WI38 (cell line): ENCODE results near the gene GNA15.
A peak's percentile ranks its signal among the peaks of the same experiment; 100 is the strongest.
"Not testable (repeated sequence)": the region's sequence is repeated elsewhere in the genome, so short reads cannot be mapped to it uniquely, and the experiment has no call there.

Source experiments
- H3K4me3 ChIP-seq: 2 replicates; pipeline ENCODE4 v1.5.1; 2011; ENCODE audit warnings: low read depth, mild to moderate bottlenecking, control low read depth, low read length
- CTCF ChIP-seq: IDR thresholded peaks from 2 replicates; pipeline ENCODE4 v1.5.1; 2012; ENCODE audit warnings: low read depth, mild to moderate bottlenecking, control low read depth, low read length

The GNA15 gene

GRCh38 chr19:3161453-3161852 is 25.6 kb downstream of the GNA15 start:
- no peak overlapping the region for H3K4me3 ChIP-seq
- TF ChIP-seq CTCF = no peak

- no peak overlapping the region for H3K4me3 ChIP-seq
These were observed 26.8 kb downstream of the GNA15 start for GRCh38 chr19:3162418-3163229.

GRCh38 chr19:3163230-3163886 is 27.5 kb downstream of the GNA15 start:
- TF ChIP-seq CTCF = peak; percentile 97
- no peak overlapping the region for H3K4me3 ChIP-seq

More at GRCh38 chr19:3162418-3163229, 26.8 kb downstream of the GNA15 start:
- TF ChIP-seq CTCF = no peak

- no peak for TF ChIP-seq CTCF
- no peak overlapping the region for H3K4me3 ChIP-seq
These were observed 28.1 kb downstream of the GNA15 start for GRCh38 chr19:3163943-3164342.

GRCh38 chr19:3167533-3168272 is 31.9 kb downstream of the GNA15 start:
- no peak for TF ChIP-seq CTCF

GRCh38 chr19:3171894-3172672 is 36.2 kb downstream of the GNA15 start:
- no peak overlapping the region for H3K4me3 ChIP-seq
- TF ChIP-seq CTCF = no peak

More at GRCh38 chr19:3167533-3168272, 31.9 kb downstream of the GNA15 start:
- H3K4me3 ChIP-seq = no peak overlapping the region

- not testable (repeated sequence) for H3K4me3 ChIP-seq
These were observed 36.8 kb downstream of the GNA15 start for GRCh38 chr19:3172673-3173000.
